Smooth muscle cell (in vitro differentiated cells): ENCODE data around the gene FZR1. TPM values are rescaled to one million over a fixed set of nuclear protein-coding genes. Genes with fewer than 3 reads are reported as not detected.

ENCODE experiments used
- DNase-seq: peaks from one replicate; lab custom pipeline; 2025; ENCODE audit not compliant: unreplicated experiment; lab: John Stamatoyannopoulos, UW
- H2AFZ ChIP-seq: fragments of 200-600 bp; sonication (generic); 2 replicates; pipeline ENCODE4 v1.6.0; 2016; ENCODE audit warnings: antibody characterized with exemption, low read depth, mild to moderate bottlenecking
- H3F3A ChIP-seq: fragments of 200-600 bp; sonication (generic); 2 replicates; pipeline ENCODE4 v1.6.0; 2017; ENCODE audit warnings: antibody characterized with exemption, low read depth
- H3K27ac ChIP-seq: fragments of 200-600 bp; sonication (generic); 2 replicates; pipeline ENCODE4 v1.5.1; 2016; ENCODE audit warnings: low read depth, mild to moderate bottlenecking
- H3K27me3 ChIP-seq: fragments of 200-600 bp; sonication (generic); 2 replicates; pipeline ENCODE4 v1.6.1; 2016; ENCODE audit warnings: low read depth, mild to moderate bottlenecking
- H3K36me3 ChIP-seq: fragments of 200-600 bp; sonication (generic); 2 replicates; pipeline ENCODE4 v1.5.1; 2016; ENCODE audit warnings: low read depth
- H3K4me1 ChIP-seq: fragments of 200-600 bp; sonication (generic); 2 replicates; pipeline ENCODE4 v1.5.1; 2016; ENCODE audit warnings: low read depth
- H3K4me2 ChIP-seq: fragments of 200-600 bp; sonication (generic); 2 replicates; pipeline ENCODE4 v1.6.0; 2016; ENCODE audit warnings: mild to moderate bottlenecking
- H3K4me3 ChIP-seq: fragments of 200-600 bp; sonication (generic); 2 replicates; pipeline ENCODE4 v1.5.1; 2016; ENCODE audit warnings: mild to moderate bottlenecking
- H3K79me2 ChIP-seq: fragments of 200-600 bp; sonication (generic); 2 replicates; pipeline ENCODE4 v1.6.0; 2016; ENCODE audit warnings: low read depth, mild to moderate bottlenecking
- H3K9ac ChIP-seq: fragments of 200-600 bp; sonication (generic); 2 replicates; pipeline ENCODE4 v1.6.0; 2016; ENCODE audit warnings: low read depth
- H3K9me3 ChIP-seq: fragments of 200-600 bp; sonication (generic); replicated peaks from 2 replicates; pipeline ENCODE4 v1.5.1; 2016; ENCODE audit warnings: low read depth
- H4K20me1 ChIP-seq: fragments of 200-600 bp; sonication (generic); 2 replicates; pipeline ENCODE4 v1.6.0; 2016; ENCODE audit warnings: low read depth
- CTCF ChIP-seq: fragments of 200-600 bp; sonication (generic); IDR thresholded peaks from 2 replicates; pipeline ENCODE4 v1.5.1; 2017; ENCODE audit warnings: borderline replicate concordance, mild to moderate bottlenecking, antibody characterized with exemption; ENCODE audit not compliant: insufficient read depth, poor library complexity, severe bottlenecking
- WGBS: methylation state at CpG from one replicate; pipeline ENCODE4 v1.1.7; 2016; ENCODE audit warnings: low lambda C conversion rate; 5-methylcytosine and 5-hydroxymethylcytosine counted together
- polyA plus RNA-seq: library from polyadenylated mRNA; unstranded; fragments of >200 nt; fragmentation: Nextera tagmentation; extraction: Ambion mirVana; gene quantifications from 2 replicates; pipeline ENCODE4 v1.2.1, GENCODE V29; 2016
- total RNA-seq: library from RNA; depleted of rRNA; stranded (reverse); fragments of >200 nt; gene quantifications from 2 replicates; pipeline ENCODE4 v1.2.3, GENCODE V29; 2014

The FZR1 gene
- total and polyA plus RNA-seq, 2 experiments from 2014 or later = 16.3 to 49.7 TPM

DNA sequence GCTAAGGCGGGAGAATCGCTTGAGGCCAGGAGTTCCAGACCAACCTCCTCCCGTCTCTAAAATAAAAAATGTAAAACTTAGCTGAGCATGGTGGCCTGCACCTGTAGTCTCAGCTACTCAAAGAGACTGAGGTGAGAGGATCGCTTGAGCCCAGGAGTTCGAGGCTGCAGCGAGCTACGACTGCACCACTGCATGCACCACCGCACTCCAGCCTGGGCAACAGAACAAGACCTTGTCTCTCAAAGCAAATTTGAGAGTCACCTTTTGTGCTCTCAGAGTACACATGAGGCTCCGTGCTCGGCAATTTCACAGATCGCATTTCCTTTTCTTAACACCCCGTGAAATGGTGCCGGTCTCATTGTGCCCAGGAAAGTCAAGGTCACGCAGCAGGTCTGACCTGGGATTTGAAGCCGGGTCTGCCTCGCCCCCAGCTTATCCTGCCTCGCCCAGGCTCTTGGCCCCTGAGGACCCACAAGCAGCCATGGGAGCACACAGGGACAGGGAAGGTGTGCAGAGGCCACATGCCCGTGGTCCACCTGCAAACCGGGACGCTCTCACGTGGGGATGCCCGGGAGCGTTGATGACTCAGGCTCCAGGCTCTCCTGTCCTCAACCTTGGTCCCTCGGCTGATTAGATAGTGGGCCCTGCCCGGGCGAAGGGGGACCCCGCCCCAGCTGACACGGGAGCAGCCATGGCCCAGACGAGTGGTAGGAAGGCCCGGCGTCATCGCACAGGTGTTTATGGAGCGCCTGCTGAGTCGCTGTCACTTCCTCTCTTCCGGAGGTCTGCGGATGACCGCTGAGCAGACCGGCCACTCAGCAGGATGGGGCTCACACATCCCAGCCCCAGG lies 24.6 kb upstream of the FZR1 start:
- Histone ChIP-seq H2AFZ (no peak overlapping the region), H3K4me2 (no peak overlapping the region), H3K9me3 (no peaks in the 10 kb centered on the region), H3K27ac (no peak overlapping the region), H3K4me1 (no peaks in the 10 kb centered on the region), H3K79me2 (no peaks in the 10 kb centered on the region), H4K20me1 (no peaks in the 10 kb centered on the region), H3K27me3 (no peaks in the 10 kb centered on the region), H3K9ac (no peak overlapping the region), H3F3A (no peaks in the 10 kb centered on the region), H3K36me3 (no peaks in the 10 kb centered on the region), H3K4me3 (no peak overlapping the region)
- no peak for DNase-seq
- WGBS = 79% methylated on average over 38 of the region's 38 CpGs
- TF ChIP-seq CTCF = no peak

DNA sequence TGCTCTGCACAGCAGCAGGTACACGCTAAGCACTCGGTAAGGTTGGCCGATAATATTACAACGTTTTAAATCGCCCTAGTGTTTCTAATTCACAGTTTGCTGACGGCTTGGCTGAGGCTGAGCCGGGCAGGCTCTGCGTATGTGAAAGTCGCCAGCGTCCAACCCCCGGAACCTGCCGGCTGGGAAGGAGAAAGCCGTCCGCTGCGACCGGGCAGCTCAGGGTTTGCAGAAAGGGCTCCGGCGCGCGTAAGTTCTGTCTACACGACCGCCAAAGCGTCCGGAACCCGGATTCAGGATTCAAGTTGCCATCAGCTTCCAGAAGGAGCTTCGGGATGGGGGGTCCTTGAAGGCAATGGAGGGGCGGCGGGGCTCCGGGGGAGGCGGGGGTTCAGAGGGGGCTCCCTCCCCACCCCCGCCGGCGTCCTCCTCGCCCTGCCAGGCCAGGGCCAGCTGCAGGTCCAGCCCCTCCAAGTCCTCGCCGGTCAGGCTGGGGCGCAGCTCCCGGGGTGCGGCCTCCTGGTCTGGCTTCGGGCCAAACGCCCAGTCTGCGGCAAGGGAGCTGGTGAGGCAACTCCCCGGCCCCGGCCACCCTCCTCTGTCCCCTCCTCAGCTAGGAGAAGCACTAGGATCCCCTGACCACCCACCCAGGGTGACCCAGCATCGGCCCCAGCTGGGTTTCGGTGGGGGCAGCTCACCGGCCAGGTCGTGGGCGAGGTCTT lies 23.4 kb upstream of the FZR1 start:
- no peaks in the 10 kb centered on the region for H3K9me3 ChIP-seq
- H2AFZ ChIP-seq = no peak overlapping the region
- H3F3A ChIP-seq = no peaks in the 10 kb centered on the region
- H3K36me3 ChIP-seq = no peaks in the 10 kb centered on the region
- H3K79me2 ChIP-seq = no peaks in the 10 kb centered on the region
- no peak overlapping the region for H3K4me3 ChIP-seq
- no peak overlapping the region for H3K9ac ChIP-seq
- H3K27me3 ChIP-seq = no peaks in the 10 kb centered on the region
- WGBS = 93% methylated on average over 31 of the region's 49 CpGs
- DNase-seq = no peak
- H4K20me1 ChIP-seq = no peaks in the 10 kb centered on the region
- no peak overlapping the region for H3K4me2 ChIP-seq
- no peak overlapping the region for H3K27ac ChIP-seq
- TF ChIP-seq CTCF = no peak
- no peaks in the 10 kb centered on the region for H3K4me1 ChIP-seq

- Histone ChIP-seq H4K20me1 (no peaks in the 10 kb centered on the region), H3K27me3 (no peaks in the 10 kb centered on the region), H3K27ac (no peak within 1 kb of the TSS), H3K9me3 (no peaks in the 10 kb centered on the region), H3K4me2 (no peak within 1 kb of the TSS), H3K4me3 (no peak within 1 kb of the TSS), H3K4me1 (no peaks in the 10 kb centered on the region), H2AFZ (no peak within 1 kb of the TSS), H3K79me2 (no peaks in the 10 kb centered on the region), H3K9ac (no peak within 1 kb of the TSS), H3F3A (no peaks in the 10 kb centered on the region), H3K36me3 (no peaks in the 10 kb centered on the region)
- TF ChIP-seq CTCF = no peak
- no peak for DNase-seq
- 92% methylated on average over 32 of the region's 33 CpGs for WGBS
These were observed 22.9 kb upstream of the FZR1 start, which contains the start of gene SMIM44 for GRCh38 chr19:3483226-3483628. Gene SMIM44, minus strand, starts transcription at chr19:3483441. Its CDS starts 38 bp downstream, at chr19:3483403.
